Fibroblast of skin of right biceps (primary cell): Measurements from ENCODE around the gene TNPO3.
"Not testable (repeated sequence)": the region's sequence is repeated elsewhere in the genome, so short reads cannot be mapped to it uniquely, and the experiment has no call there.

Source experiments
- DNase-seq: peaks from one replicate; pipeline ENCODE4 v3.0.0-alpha.2; 2013

Gene TNPO3

DNA sequence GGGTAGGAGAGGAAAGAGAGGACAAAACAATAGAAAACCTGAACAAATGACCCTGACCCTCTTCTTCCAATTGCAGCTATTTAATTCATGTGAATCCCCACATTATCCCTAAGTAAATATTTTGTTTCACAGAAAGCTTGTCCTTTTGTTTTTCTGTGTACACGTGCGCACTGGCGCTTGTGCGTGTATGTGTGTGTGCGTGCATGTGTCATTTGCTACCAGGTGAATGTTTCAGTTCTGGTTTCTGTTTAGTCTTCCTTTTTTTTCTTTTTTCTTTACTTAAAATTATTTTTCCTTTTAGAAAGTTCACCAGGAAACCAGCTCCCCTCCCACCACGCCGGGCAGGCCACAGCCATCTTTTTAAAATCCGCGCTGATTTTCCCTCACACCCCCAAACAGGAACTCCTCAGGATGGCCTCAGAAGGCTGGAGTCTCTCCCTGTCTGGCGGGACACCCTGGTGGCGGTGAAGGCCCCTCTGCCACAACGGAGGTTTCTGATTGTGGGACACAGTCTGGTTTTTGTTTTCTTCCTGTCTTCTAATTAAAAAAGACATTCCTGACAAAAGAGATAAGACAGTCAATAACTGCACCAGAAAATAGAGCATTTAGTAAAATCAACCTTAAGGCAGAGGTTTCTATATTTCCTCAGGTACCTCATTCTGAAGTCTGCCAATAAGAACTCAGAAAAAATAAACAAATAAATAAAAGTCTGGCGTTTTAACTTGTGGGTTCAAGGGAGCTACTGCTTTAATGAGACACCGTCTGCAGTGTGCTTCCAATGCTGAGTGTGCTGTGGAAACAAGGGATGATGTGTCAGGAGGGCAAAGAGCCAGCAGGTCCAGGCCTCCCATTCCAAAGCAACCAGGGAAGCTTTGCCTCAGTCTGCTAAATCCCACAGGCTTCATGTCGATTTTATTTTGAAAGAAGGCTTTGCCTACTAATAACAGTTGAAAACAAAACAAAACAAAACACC lies 99.8 kb downstream of the TNPO3 start:
- peak; percentile 48 for DNase-seq

- no peak for DNase-seq
Observed at GRCh38 chr7:128954150-128954549, 100.8 kb downstream of the TNPO3 start.

- no peak for DNase-seq
Observed at GRCh38 chr7:128951296-128951695, 103.6 kb downstream of the TNPO3 start.

GRCh38 chr7:128948976-128949760 lies 105.7 kb downstream of the TNPO3 start:
- no peak for DNase-seq

DNA sequence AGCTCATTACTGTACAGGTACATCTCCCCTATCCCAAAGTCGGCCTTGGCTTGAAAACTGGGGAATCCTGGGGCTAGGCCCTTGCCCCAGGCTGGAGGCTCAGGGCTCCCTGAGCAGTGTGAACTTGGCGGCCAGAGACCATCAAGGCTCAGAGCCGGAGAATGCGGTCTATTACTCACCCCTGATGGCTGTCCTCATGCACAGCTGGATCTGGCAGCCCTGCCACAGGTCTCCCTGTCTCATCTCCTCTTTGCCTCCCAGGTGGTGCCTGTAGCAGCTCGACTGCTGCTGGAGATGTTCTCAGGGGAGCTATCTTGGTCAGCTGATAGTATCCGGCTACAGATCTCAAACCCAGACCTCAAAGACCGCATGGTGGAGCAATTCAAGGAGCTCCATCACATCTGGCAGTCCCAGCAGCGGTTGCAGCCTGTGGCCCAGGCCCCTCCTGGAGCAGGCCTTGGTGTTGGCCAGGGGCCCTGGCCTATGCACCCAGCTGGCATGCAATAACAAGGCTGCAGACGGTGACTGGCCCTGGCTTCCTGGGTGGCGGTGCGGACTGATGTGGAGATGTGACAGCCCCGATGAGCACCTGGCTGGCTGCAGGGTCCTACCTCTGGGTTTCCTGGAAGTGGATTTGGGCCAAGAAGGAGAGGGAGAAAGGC lies 106.5 kb downstream of the TNPO3 start:
- no peak for DNase-seq

DNA sequence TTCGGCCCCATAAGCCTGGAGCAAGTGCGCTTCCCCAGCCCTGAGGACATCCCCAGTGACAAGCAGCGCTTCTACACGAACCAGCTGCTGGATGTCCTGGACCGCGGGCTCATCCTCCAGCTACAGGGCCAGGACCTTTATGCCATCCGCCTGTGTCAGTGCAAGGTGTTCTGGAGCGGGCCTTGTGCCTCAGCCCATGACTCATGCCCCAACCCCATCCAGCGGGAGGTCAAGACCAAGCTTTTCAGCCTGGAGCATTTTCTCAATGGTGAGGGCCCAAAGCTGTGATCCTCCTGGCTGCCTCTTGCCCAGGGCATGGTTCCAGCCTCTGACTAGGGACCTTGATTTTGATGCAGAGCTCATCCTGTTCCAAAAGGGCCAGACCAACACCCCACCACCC lies 107.1 kb downstream of the TNPO3 start:
- no peak for DNase-seq

GRCh38 chr7:128946936-128947830 lies 107.7 kb downstream of the TNPO3 start:
- DNase-seq: no peak

DNA sequence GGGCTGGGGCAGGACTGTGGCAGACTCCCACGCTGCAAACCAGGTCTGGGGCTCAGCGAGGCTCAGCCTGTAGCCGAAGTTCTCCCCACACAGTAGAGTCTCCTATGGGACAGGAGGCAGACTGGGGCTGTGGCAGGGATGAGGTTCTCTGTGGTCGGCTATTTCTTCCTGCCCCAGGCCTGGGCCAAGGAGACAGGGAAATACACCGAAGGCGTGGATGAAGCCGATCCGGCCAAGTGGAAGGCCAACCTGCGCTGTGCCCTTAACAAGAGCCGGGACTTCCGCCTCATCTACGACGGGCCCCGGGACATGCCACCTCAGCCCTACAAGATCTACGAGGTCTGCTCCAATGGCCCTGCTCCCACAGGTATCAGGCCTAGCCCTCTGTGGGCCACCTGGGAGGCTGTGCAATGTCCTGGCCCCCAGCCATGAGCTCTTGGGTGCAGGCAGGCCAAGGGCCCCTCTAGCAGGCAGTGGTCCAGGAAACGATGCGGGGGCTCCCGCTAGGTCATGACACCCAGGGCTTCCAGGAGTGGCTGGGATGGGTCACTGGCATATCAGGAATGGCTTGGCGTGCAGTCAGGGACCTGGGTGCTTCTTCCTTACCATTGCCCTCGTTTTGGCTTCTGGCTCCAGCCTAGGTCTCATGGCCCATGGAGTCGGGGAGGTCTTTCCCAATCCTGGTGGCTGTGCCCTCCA lies 109.1 kb downstream of the TNPO3 start:
- DNase-seq: no peak

- DNase-seq: no peak
Observed at GRCh38 chr7:128944487-128945236, 110.2 kb downstream of the TNPO3 start.

GRCh38 chr7:128943251-128943650 lies 111.7 kb downstream of the TNPO3 start:
- DNase-seq: not testable (repeated sequence)

- no peak for DNase-seq
Observed at GRCh38 chr7:128941946-128942526, 112.9 kb downstream of the TNPO3 start.

DNA sequence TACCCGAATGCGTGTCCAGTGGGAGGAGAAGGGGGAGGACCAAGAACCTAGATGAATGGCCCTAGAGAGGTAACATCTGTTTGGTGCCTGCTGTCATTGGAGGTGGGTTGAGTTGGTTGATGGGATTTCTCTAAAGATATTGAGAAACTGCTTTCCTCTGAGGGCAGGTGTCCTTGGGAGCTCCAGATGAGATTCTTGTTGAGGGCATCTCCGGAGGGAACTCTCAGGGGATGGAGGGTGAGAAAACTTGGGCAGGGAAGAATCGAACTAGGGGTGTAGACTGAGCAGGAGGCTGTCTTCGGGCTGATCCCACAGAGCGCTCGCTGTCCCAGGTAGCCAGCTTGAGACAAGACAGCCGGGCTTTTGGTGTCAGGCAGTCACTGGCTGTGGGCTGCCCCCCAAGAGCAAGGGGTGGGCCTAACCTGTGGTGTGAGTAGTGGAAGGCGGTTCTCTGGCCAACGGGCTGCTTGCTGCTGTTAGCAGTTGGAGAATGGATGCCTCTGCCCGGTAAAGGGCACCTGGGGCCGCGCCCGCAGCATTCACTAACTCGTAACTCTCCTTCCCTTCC lies 113.5 kb downstream of the TNPO3 start:
- DNase-seq: no peak

DNA sequence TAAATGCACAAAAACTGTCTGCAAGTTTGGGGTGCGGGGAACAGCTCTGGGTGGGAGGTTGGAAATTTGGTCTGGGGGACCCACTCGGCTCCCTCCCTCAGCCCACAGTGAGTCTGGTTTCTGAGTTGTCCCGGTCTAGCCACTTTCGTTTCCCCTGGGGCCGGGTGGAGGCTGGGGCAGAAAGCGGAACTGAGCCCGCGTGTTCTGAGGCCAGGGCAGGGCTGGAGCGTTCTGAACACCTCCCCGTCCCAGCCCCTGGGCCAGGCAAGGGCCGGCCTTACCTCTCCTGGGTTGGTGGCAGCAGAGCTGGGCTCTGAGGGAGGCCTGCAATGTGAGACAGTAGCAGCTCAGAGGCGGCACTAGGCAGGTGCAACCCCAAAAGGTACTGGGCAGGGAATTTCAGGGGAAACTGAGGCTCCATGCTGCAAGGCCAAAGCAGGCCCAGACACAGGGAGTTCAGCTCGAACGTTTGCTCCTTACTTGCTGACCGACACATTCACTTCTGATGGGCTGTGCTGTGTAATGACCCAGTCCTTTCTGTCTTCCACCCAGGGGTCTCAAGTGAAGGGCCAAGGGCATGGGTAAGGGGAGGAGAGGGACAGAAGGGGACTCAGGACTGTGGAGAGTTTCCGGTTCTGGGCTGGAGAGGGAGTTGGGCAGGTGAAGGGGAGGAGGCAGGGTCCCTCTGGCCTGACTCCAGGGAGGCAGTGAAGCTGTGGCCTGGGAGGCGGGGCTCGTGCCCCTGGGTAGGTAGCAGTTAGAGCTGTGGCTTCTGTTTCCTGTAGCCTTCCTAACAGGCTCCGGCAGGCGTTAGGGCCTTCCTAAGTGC lies 114.2 kb downstream of the TNPO3 start:
- no peak for DNase-seq

GRCh38 chr7:128939861-128940410 lies 115.0 kb downstream of the TNPO3 start:
- DNase-seq: no peak

DNA sequence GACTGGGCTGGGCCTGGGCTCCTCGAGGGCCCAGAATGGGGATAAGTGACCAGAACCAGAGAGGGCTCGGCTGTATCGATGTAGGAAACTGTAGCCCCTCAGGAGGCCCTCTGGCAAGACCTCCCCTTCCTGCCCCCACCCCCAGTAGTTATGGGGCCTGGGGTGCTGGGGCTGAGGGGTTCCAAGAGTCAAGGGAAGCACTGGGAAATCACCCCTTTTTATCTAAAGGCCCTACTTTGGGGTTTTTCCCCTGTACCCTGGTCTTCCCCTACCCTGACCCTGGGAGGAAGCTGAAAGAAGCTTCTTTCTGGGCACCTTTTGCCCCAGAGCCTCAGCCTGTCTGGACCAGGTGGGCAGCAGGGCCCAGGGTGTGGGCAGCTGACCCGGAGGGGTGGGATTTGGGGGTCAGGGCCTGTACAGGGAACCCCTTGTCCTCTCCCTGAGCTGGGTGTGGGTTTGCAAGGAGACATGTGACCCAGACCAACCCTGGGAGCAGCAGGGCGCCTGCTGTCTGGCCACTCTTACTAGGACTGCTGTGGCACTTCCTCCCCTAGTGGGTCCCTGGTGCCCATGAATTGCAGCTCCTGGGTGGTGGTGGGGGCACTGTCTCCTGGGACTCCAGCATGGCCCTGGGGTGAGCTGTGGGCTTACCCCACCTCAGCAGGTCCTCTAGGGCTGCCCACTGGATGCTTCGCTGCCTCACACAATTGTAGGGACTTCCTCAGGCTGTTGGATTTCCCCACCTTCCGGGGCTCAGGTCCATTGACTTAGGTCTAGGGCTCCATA lies 115.6 kb downstream of the TNPO3 start:
- DNase-seq: no peak

- DNase-seq: no peak
Observed at GRCh38 chr7:128938544-128939074, 116.3 kb downstream of the TNPO3 start.

DNA sequence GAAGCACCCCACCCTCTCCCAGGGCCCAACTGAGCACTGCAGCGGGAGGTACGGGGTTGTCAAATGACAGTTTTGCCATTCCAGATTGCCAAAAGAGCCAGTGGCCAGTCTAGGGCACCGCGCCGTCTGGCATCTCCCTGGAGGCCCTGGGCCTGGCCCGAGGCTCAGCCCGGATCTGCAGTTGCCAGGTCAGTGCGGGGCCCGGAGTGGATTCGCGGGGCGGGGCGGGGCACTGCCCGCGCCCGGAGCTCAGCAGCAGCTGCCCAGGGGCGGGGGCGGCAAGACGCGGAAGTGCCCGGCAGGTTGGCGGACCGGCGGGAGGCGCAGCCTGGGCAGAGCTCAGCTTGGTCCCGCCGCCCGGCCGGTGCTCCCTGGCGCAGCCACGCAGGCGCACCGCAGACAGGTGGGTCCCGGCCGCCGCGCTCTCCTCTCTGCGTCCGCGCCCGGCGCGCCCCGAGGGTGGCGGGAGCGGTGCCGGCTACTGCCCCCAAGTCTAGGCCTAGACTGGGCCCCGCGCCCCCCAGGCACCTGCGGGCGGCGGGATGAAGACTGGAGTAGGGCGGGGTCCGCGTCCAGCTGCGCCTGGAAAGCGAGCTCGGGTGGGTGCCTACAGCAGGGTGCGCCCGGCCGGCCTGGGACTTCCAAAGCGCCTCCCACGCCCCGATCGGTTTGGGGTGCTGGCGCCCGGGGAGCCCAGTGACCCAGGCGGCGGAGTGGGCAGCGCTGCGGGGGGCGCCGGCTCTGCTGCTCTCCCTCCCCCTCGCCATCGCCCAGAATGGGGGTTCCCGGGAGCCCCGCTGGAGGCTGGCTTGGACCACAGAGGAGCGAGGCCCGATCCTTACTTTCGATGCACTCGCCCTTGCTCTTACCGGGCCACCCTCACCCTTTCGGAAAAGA lies 117.0 kb downstream of the TNPO3 start, which contains the start of gene IRF5:
TSS of gene IRF5 (plus strand) at position 281 of the 897 bp plus-strand sequence. CDS start 4,155 bp downstream, outside the sequence.
- no peak for DNase-seq
